ENCODE measurements around the gene TOLLIP. TPM values are rescaled to one million over a fixed set of nuclear protein-coding genes. Genes with fewer than 3 reads are reported as not detected.

TOLLIP gene
- total and polyA plus RNA-seq, 2 of the 4 experiments (the other 2 are of a cell fraction): 19.7 to 42.9 TPM

DNA sequence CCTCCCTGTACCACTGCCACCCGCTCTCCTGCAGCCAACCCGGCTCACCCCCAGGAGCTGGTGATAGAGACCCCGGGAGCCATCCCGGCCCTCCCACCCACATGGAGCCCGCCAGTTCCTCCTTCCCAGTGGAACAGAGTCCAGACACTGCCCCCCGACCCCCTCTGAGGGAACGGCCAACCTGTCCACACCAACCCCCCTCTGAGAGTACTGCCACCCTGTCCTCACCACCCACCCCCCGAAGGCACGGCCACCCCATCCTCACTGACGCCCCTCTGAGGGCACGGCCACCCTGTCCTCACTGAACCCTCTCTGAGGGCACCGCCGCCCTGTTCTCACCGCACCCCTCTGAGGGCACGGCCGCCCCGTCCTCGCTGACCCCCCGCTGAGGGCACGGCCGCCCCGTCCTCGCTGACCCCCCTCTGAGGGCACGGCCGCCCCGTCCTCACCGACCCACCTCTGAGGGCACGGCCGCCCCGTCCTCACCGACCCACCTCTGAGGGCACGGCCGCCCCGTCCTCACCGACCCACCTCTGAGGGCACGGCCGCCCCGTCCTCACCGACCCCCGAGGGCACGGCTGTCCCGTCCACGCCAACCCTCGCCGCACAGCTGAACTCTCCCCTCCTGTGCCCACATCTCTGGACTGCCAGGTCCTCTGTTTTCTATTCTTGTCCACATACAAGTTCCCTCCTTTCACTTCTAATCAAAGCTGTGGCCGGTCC is 18.0 kb downstream of the TOLLIP start:
- WGBS, 2 experiments (ENCODE audit: extremely low coverage in 2 of 2, insufficient read length in 1 of 2): 95% methylated on average over 20 of the region's 46 CpGs; no CpG with 5 or more reads in 1 of the 2 experiments
- H4K20me1 ChIP-seq (ENCODE audit: insufficient read depth, low read length): peaks cover 28% of the 10 kb centered on the region

More for the DNA sequence above, 18.0 kb downstream of the TOLLIP start:
- no peak for TF ChIP-seq MAFK (IDR thresholded peaks at IDR 0.05; ENCODE audit: low read depth, low read length)
- TF ChIP-seq RFX5 (IDR thresholded peaks at IDR 0.05; ENCODE audit: low read depth, low read length): no peak
- no peak for TF ChIP-seq SMC3 (IDR thresholded peaks at IDR 0.05; ENCODE audit: low read depth, low read length)
- TF ChIP-seq CHD1 (IDR thresholded peaks at IDR 0.05; ENCODE audit: low read depth, low read length): no peak
- no peak for TF ChIP-seq MXI1 (IDR thresholded peaks at IDR 0.05; ENCODE audit: borderline replicate concordance, low read depth, low read length)
- no TSS peak for BruUV-seq (replicated peaks)
- dilution Hi-C loops (cut with HindIII; ENCODE audit: low sequenced_read_pairs, unreplicated experiment) (no loop called here), in situ Hi-C loops (cut with MboI; ENCODE audit: low sequenced_read_pairs) (no loop called here), intact Hi-C loops (cut with micrococcal nuclease) (no loop called here)
- POLR2A ChIA-PET (ENCODE audit: unreplicated experiment): no interaction called here
- Histone ChIP-seq H3K56ac (ENCODE audit: extremely low read depth, insufficient read depth, low read length) (no peak overlapping the region), H3K18ac (ENCODE audit: low read depth, low read length) (no peak overlapping the region), H3K9me1 (ENCODE audit: insufficient read depth, low read length) (no peaks in the 10 kb centered on the region), H3K4me3 (ENCODE audit: insufficient read depth, low read depth, low read length) (no peak overlapping the region), H3K36me3 (ENCODE audit: control insufficient read depth, insufficient read depth, low read length) (peaks cover 54% of the 10 kb centered on the region), H3K23ac (ENCODE audit: low read depth, low read length) (no peak overlapping the region), H4K91ac (ENCODE audit: insufficient read depth, low read depth, low read length) (no peak overlapping the region), H3K4me1 (ENCODE audit: control insufficient read depth, insufficient read depth, low read length) (no peaks in the 10 kb centered on the region), H3K9ac (ENCODE audit: low read depth, low read length) (no peak overlapping the region), H3K27me3 (ENCODE audit: control insufficient read depth, insufficient read depth, low read length) (no peaks in the 10 kb centered on the region), H2AK5ac (ENCODE audit: low read depth, low read length) (no peak overlapping the region), H3K4me2 (ENCODE audit: low read depth, low read length) (no peak overlapping the region), H3K4ac (ENCODE audit: low read depth, low read length) (no peak overlapping the region), H2AK9ac (replicated peaks; ENCODE audit: low read depth, low read length, poor library complexity) (no peak overlapping the region), H2BK120ac (ENCODE audit: low read depth, low read length) (no peak overlapping the region), H3K79me1 (ENCODE audit: low read depth in 1 of 2, low read length in 2 of 2) (peaks cover 8 to 52% of the 10 kb centered on the region in 2 experiments; a peak in 3 of 4 replicates), H4K5ac (ENCODE audit: low read depth, low read length) (no peak overlapping the region), H3K14ac (replicated peaks; ENCODE audit: low read depth, low read length) (no peak overlapping the region), H2BK15ac (ENCODE audit: low read depth, low read length) (no peak overlapping the region), H2AFZ (replicated peaks; ENCODE audit: low read length, poor library complexity) (no peak overlapping the region), H4K8ac (ENCODE audit: low read depth in 2 of 2, low read length in 2 of 2) (no peak overlapping the region), H2BK5ac (ENCODE audit: low read depth, low read length, poor library complexity, severe bottlenecking) (no peak overlapping the region), H3K9me3 (ENCODE audit: control insufficient read depth, insufficient read depth, low read length) (no peaks in the 10 kb centered on the region), H2BK20ac (ENCODE audit: low read depth, low read length) (no peak overlapping the region), H3K27ac (ENCODE audit: insufficient read depth, low read length) (no peak overlapping the region)
- ATAC-seq (ENCODE audit: low read depth): no peak
- CTCF ChIA-PET: no interaction called here
- DNase-seq: no peak

All from IMR-90 (cell line).